Ureter (tissue), 1 donor: ENCODE results near the gene OCIAD1. TPM values are rescaled to one million over a fixed set of nuclear protein-coding genes. Genes with fewer than 3 reads are reported as not detected.

Source experiments
- DNase-seq: peaks from one replicate; pipeline ENCODE4 v3.0.0-alpha.2; 2020; ENCODE audit warnings: low spot score
- total RNA-seq: library from RNA; stranded (reverse); gene quantifications from one replicate; pipeline ENCODE4 v1.2.4, GENCODE V29; 2023
- donor health status: DM: yes; HTN: yes; CAD: no.

The OCIAD1 gene
- total RNA-seq, 1 donor from 2014 or later, result 181 TPM

- no peak for DNase-seq
These were observed 60.2 kb downstream of the OCIAD1 start for GRCh38 chr4:48891028-48891619.

GRCh38 chr4:48896845-48897244 is 66.0 kb downstream of the OCIAD1 start:
- DNase-seq, result no peak

GRCh38 chr4:48898733-48899431 is 68.0 kb downstream of the OCIAD1 start:
- DNase-seq, result no peak

- DNase-seq, result no peak
These were observed 68.5 kb downstream of the OCIAD1 start for GRCh38 chr4:48899432-48899749.

GRCh38 chr4:48899950-48900349 is 69.1 kb downstream of the OCIAD1 start:
- no peak for DNase-seq

- DNase-seq, result no peak
These were observed 70.3 kb downstream of the OCIAD1 start for GRCh38 chr4:48901196-48901595.

- no peak for DNase-seq
These were observed 71.4 kb downstream of the OCIAD1 start for GRCh38 chr4:48902266-48902665.

- no peak for DNase-seq
These were observed 73.2 kb downstream of the OCIAD1 start for GRCh38 chr4:48904101-48904500.

- DNase-seq, result no peak
These were observed 73.8 kb downstream of the OCIAD1 start for GRCh38 chr4:48904541-48905142.

- DNase-seq, result no peak
These were observed 74.6 kb downstream of the OCIAD1 start for GRCh38 chr4:48905363-48906015.

GRCh38 chr4:48906206-48907173 is 75.6 kb downstream of the OCIAD1 start, which contains the start of gene OCIAD2:
Gene OCIAD2, minus strand, starts transcription at chr4:48906774. Its CDS starts 2,225 bp downstream, at chr4:48904549.
- peak; percentile 80 for DNase-seq

- DNase-seq, result no peak
These were observed 77.0 kb downstream of the OCIAD1 start for GRCh38 chr4:48907706-48908477.

- no peak for DNase-seq
These were observed 77.8 kb downstream of the OCIAD1 start for GRCh38 chr4:48908687-48909086.

GRCh38 chr4:48909697-48910096 is 78.8 kb downstream of the OCIAD1 start:
- no peak for DNase-seq

GRCh38 chr4:48910511-48910910 is 79.6 kb downstream of the OCIAD1 start:
- DNase-seq, result no peak

Other genes starting within 250 kb of the OCIAD1 start
- 123 TPM for gene FRYL, start 50.8 kb upstream of the OCIAD1 start, total RNA-seq
- 48.6 TPM for gene OCIAD2, start 75.7 kb downstream of the OCIAD1 start, total RNA-seq
- 17.3 TPM for gene CWH43, start 155.2 kb downstream of the OCIAD1 start, total RNA-seq